Transverse colon (tissue), 3 donors: ENCODE results near the gene ANK3.

Experiments
- CTCF ChIP-seq, 5 experiments: fragments of 200-600 bp in 3 of 5; fragments of 450-650 bp in 2 of 5; sonication (generic) in 3 of 5; IDR thresholded peaks; 1 replicate in 2 of 5; 2 replicates in 3 of 5; pipeline ENCODE4 v1.5.1; 2016 to 2017; ENCODE audit warnings: antibody characterized with exemption in 5 of 5, inconsistent platforms in 3 of 5, mild to moderate bottlenecking in 2 of 5, moderate library complexity in 1 of 5
- POLR2A ChIP-seq: fragments of 450-650 bp; IDR thresholded peaks from one replicate; pipeline ENCODE4 v1.6.1; 2016; ENCODE audit warnings: antibody characterized with exemption, mild to moderate bottlenecking, moderate library complexity

- TF ChIP-seq CTCF (IDR thresholded peaks at IDR 0.05) (no peak), POLR2A (no peak)
These were observed 43.0 kb downstream of the ANK3 start for GRCh38 chr10:60346661-60347060.
